HG03039 (cell line): ENCODE results near the gene MEIS2.
A peak's percentile ranks its signal among the peaks of the same experiment; 100 is the strongest.

ENCODE experiments used
- ATAC-seq: cut with Tn5 transposase; IDR thresholded peaks from one replicate; pipeline ENCODE4 v1.9.1; 2021; ENCODE audit warnings: mild to moderate bottlenecking, moderate library complexity; ENCODE audit not compliant: unreplicated experiment

Gene MEIS2

DNA sequence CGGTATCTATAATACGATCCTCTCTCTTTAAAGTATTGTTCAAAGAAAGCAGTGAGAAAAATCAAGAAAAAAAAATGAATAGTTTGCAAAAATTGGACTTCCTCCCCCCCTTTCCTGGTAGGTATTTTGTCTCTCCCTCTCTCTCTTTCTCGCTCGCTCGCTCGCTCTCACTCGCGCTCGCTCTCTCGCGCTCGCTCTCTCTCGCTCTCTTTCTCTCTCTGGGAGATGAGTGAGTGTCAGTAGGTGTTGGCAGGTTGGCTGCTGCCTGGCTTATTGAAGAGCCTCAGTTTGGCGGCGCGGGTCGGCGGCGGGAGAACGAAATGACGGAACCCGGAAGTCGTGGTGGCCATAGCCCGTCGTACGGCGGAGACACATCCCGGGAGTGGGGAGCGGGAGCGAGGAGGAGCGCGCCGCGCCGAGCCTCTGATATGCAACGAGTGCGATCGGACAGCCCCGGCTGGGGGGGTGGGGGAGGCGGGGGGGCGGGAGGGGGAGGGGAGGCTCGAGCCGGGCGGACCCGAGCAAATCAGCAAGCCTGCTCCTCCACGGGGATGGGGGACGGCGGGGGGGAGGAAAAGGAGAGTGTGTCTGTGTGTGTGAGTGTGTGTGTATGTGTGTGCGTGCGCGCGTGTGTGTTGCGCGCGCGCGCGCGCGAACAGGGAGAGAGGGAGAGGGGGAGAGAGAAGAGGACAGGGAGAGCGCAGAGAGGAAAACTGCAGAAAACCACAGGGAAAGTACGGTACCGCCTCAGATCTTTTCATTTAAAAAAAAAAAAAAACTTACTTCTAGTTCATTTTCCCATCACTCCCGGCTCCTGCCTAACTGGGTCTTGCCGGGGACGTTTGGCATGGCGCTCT is at the start of gene MEIS2:
Gene MEIS2 (minus strand): TSS at position 441 of the 857 bp plus-strand sequence. CDS start 1,083 bp downstream, outside the sequence.
- peak; percentile 34 for ATAC-seq

DNA sequence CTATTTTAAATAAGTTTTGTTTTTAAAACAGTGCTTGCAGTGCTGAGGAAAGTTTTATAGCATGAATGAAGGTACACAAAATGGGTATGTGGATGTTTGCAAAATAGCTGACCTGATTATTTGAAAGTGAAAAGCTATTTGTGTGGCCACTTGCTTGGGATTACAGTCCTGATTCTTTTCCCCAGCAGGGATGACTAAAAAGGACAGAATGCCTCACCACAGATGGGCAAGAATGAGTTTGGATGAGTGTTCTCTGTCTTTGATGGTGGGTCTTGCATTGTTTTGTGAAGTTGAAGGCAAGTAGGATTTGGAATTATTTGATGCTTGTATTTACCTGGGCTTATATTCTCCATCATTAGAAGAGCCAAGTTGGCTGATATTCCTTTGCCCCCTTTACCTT is 48.8 kb upstream of the MEIS2 start:
- ATAC-seq, result no peak

DNA sequence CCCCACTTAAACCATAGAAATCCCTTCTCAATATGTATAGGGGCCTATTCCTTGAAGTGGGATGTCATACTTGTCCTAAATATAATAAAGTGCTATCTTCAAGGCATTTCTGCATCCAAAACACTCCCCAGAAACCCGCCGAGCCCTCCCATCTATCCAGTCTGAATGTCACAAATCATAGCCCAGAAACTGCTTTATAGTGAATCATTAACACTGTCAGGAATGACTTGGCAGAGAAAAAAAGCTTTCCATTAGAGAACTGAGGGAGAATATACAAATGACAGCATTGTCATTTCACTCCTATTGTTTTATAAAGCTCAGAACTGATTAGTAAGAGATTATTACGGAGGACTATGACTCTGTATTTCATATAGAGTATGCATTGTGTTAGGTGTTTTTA is 48.4 kb upstream of the MEIS2 start:
- no peak for ATAC-seq

DNA sequence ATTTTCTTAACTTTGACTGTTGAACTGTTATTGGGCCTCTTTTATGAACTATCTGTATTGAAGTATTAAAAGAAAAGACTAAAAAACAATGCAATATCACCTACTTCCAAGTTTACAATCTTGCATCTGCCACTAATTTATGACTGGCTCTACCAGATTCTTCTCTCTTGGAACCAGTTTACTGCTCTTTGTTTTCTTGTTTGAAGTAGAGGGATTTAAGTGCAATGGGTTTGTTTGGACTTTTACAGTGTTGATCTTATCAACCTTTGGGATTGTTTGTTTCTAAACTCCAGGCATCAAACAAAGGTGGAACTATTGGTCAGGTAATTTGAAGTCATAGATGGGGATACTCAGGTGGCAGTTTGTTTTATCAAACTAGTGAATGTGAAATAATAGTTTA is 43.0 kb upstream of the MEIS2 start:
- no peak for ATAC-seq

DNA sequence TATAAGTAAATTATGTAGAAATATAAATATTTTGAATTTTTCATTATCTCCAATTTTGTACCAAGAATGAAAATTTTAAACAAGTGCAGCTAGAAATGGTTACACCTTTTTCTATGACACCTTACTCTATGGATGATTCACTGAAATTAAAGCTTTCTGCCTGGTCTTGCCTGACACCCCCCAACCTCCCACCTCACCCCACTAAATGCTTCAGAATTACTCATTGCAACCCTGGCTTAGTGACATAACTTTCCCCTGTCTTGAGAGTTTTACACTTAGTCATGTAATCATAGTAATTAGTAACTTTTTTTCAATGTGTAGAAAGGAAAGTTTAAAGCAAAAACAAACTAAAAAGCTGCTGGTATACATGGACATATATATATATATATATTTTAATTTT is 42.0 kb upstream of the MEIS2 start:
- no peak for ATAC-seq

DNA sequence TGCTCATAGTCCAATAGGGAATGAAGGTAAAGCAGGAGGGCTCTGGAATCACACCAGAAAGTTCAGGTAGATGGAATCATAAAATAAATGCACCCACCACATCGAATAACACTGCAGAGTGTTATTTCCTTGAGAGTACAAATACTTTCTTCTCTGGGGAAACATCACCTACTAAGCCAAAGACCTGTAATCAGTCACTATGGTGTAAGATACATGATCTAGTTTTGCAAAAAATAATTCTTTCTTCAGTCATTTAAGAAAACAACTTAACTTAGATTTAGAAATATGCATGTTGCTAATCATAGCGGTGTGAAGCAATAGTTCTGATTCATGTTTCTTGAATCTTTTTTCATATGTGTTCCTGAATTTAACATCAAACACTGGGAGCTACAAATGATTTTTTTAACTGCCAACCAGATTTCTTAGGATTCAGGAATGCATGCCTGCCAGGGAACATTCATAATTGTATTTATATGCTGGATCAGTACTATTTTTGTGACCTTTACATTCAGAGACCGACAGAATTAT is 40.2 kb upstream of the MEIS2 start:
- no peak for ATAC-seq

DNA sequence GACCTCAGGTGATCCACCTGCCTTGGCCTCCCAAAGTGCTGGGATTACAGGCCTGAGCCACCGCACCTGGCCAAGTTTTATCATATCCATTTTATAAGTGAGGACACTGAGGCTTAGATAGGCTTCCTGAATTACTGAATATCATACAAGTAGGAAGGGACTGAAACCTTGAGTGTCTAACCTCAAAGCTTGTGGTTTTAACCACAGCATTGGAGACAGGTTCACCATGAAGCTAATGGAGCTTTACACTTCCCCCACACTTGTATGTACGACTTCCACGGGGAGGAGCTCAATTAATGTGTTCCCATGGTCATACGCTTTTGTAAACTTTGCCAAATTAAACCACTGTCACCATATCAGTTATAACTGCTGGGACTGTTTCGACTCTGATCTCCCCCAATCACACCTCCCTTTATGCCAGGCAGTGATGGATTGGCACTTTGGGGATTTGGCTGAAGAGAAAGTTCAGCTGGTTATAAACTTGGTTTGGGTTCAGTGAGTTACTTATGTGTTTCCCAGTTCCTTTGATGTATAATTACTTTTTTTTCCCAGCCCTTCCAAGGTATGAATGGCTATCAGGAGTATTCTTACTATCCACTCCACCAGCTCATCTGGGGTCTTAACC is 38.4 kb upstream of the MEIS2 start:
- no peak for ATAC-seq

DNA sequence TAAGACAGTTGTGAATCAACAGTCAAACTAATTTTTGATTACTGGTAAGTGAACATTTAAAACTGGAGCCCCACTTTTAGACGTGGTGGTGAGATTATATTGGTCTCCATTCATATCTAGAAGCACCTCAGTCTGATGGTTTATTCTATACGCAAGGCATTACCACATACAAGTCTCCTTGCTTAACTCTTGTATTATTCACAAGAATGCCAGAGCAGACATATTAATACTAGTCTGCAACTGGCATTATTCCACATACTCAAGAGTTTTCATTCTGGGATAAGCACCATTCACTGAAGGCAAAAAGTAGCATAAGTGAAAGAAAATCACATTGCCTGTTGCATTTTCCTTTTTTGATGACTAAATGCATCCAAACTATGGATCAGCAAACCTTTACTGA is 36.9 kb upstream of the MEIS2 start:
- ATAC-seq, result no peak

DNA sequence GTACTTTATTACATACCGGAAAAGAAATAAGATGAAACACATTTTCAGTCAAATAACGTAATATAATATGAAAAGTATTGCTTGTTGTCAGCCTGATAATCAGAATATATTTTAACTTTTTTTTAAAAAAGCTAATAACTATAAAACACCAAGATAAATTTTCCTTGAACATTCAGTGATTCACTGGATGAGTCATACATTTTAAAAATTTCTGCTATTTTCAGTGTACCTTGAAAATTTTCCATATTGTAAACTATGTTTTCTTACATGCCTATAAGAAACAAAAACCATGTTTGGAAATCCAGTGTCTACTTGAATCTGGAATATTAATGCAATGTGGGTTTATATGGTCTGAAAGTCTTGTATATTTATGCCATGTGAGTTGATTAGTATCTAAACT is 36.3 kb upstream of the MEIS2 start:
- ATAC-seq, result no peak

DNA sequence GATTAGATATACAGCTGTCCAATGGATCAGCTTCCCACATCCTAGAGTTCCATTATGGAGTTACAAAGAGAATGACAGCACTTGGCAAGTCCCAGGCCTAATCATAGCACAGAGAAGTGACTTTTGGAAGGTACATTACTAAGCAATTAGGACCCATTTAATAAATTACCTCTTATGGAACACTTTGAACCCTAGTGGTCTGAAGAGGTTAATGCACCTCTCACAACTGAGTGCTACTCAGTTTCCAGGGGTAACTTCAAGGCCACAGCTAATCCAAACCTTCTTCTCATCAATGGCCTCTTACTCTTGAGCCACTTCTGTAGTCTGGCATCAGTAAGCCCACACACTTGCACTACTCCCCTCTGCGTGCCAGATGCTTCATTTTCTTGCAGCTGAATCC is 34.9 kb upstream of the MEIS2 start:
- ATAC-seq, result peak; percentile 62

DNA sequence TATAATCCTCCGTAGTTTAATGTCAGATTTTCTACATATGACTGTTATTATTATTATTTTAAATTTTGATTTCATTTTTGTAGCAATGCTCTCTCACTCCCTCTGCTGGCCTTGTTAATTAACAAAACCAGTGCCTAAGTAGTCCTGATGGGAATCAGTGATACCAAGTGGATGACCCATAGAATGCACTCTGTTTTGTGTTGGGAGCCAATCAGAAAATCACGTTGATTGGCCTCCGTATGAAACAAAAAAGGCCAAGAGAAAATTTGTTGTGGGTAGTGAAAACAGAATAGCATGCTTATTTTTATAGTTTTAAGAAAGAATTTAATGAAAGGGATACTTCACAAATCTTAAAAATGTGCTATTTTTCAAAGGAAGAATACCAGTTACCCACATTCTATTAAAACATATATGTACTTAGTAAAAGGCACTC is 34.4 kb upstream of the MEIS2 start:
- no peak for ATAC-seq

DNA sequence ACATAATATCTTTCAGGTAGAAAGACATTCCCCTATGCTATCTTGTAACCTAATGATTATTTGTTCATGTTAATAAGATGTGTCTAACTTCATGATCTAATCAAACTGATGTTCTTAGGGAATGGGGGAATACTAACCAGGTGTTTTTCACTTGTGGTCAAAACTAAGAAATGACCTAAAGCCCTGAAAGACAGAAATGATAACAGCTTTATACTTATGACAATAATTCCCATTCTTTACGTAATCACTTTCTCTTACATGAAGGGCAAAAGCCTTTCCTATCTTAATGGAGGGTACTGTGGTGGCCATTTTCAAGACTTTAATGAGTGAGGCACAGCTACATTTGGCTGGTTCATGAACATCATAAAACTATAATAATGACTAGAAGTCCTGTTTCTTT is 33.9 kb upstream of the MEIS2 start:
- ATAC-seq, result no peak

DNA sequence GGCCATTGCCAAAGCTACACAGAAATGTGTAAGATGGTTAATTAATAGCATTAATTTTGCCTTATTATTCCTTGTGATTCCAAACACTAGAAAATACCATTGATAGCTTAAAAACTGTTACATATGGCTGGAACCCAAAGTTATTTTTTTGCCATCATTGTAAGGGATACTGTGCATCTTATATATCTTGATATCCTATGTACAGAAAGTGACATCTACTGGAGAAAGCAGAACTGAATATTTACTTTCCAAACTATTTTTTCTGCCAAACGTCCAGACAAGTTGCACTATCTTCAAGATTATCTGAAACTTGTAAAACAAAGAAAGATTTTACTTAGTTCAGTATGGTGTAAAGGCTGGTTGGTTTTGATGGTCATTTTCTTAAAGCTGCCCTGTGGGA is 33.3 kb upstream of the MEIS2 start:
- no peak for ATAC-seq

DNA sequence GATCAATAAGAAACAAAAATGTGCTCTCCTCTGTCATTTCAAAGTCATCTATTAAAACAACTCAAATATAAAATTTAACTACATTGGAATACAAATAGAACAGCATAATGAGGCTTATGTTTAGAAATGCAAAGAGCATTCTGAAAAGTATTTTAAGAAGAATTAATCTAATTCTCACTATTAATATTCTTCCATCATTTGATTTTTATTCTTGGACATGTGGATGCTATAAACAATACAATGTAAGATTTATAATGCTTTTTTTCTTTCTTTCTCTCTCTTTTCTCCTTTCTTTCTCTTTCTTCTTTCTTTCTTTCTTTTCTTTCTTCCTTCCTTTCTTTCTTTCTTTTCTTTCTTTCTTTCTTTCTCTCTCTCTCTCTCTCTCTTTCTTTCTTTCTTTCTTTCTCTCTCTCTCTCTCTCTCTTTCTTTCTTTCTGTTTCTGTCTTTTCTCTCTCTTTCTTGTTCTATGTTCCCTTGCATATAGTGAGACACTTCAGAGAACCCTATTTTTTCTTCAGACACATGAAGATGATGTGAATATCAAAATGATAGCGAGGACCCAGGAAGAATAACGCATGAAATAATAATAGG is 32.6 kb upstream of the MEIS2 start:
- no peak for ATAC-seq

DNA sequence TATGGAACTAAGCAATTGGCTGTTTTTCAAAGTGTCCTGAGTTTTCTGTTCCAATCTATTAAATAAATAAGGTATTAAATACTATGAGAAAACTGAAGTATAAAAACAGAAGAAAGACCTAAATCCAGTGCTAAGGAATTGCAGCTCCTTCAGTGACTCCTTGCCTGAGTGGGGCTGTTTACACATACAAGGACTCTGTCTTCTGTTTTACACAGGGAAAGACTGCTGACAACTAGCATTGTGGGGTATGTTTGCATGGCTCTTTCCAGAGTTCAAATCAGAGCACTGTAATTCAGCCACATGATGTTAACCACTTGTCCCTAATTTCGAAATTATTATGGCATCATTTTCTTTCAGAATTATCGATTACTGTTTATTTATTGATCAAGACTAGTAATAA is 31.3 kb upstream of the MEIS2 start:
- ATAC-seq, result no peak

DNA sequence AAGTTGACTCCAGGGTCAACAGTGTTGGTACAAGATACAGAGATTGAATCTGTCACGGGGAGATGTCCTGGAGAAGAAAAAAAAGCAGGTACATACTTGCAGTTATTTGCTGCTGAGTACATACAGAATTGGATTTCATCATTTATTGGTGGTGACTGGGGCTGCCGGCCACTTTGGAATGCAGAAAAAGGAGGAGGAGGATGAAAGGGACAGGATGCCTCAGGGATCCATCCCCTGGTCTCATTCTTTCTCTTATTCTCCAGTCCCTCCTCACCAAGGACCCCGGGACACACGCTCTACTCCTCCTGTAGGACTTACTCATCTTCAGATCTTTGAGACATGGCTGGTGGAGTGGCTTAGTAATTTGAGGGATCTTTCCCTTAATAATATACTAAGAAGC is 30.0 kb upstream of the MEIS2 start:
- ATAC-seq, result no peak

DNA sequence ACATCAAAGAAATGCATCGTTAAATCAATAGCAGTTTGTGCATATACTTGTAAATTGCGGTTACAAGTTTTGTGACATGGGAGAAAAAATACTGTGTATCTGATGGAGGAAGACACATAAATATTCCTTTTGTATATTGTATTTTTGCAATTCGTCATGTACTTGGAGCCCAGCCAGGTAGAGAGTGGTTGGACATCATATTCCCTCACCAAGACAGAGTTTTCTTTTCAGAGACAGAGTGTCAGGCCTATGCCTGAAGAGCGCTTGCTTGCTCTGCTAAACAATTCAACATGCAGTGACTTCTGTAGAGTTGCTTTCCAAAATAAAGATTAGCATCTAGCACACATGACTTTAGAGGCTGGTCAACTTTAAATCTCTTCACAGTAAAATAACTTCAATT is 24.8 kb upstream of the MEIS2 start:
- ATAC-seq, result no peak

DNA sequence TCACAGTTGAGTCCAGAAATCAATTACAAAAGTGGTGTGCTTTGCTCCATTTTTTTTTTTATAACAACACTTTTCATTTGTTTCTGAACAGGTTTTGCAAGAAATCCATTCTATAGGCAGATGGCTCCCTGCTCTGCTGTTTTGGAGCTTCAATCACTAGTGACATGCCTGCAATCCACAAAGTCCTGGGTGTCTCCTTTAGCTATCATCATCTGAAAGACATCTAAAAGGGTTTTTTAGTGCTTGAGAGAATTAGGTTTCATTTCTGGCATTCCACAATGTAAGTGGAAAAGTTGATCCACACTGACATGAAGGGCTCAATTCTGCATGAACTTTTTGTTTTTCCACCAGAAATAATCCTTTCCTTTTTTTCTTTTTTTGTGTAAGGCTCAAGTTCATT is 24.0 kb upstream of the MEIS2 start:
- no peak for ATAC-seq

DNA sequence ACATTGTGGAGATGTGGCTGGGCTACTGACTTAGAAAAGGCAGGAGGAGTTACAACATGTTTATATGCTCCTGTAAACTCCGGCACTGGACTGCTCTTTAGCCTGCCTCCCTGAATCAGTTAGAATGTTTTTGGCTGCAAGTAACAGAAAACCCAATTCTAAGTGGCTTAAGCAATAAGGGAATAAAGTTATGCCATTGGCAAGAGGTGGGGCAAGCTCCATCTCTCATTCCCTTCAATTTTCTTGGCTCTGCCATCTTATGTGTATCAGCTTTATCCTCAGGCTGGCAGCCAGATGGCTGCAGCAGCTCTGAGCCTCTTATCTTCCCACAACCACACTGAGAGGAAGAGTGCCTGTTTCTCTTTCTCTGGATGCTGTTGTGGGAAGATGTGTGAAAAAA is 22.4 kb upstream of the MEIS2 start:
- no peak for ATAC-seq

DNA sequence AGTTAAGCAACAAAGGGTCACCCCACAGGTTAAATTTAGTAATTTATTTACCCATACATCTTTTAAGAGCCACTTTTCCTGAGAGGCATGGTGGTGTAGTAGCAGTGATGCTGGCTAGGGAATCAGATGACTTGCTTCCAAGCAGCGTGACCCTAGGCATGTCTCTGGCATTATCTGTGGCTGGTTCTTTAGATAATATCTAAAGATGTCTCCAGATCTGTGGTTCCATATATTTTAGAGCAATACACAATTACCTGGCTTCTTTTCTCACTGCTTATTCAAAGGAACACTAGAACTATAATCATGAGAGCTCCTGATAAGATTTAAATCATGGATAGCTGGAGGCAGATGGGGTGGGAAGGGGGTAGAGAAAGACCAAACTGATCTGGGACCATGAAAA is 21.1 kb upstream of the MEIS2 start:
- ATAC-seq, result no peak

DNA sequence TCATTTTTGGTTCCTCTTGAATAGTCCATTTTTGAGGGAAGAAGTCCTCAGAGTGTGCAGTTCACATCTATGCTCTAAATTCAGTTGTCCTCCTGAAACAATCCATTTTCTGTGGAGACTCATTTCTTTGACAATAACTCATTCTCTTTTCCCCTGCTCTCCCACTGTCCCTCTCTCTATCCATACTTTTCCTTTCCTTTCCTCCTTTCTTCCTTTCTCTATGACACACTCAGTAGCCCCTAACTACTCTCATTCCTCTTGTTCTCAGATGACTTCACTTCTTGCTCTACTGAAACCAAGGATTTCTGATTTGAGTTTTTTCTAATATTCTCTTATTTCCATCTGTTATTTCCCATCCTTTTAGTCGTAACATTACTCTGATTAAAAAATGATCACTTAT is 16.7 kb upstream of the MEIS2 start:
- no peak for ATAC-seq

DNA sequence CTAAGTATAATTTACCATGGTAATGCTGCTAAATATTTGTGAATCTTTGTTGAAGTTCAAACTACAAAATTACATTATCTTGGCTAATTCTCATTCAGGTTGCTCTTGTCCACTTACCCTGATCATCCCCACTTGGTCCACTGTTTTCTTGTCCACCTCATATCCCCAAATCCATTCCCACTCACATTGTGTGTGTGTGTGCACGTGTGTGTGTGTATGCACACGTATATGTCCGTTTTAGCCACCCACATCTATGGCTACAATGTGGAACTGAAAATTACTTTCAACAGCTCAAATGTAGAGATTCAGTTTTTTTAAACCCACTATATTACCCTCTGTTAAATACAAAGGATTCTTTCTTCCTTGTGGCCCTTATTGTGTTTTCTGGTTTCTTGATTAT is 15.2 kb upstream of the MEIS2 start:
- no peak for ATAC-seq
